Neural cell (in vitro differentiated cells): ENCODE results near the gene RHOT2. TPM values are rescaled to one million over a fixed set of nuclear protein-coding genes. Genes with fewer than 3 reads are reported as not detected.
"Not testable (repeated sequence)": the region's sequence is repeated elsewhere in the genome, so short reads cannot be mapped to it uniquely, and the experiment has no call there.

ENCODE experiments used
- H2AFZ ChIP-seq: fragments of 200-600, 300-800 bp; sonication (generic), shearing (Covaris generic); 2 replicates; pipeline ENCODE4 v1.6.0; 2014; ENCODE audit warnings: low read depth, mild to moderate bottlenecking, antibody characterized with exemption, low read length, moderate library complexity
- H3F3A ChIP-seq: fragments of 200-600 bp; shearing (Covaris generic); 2 replicates; pipeline ENCODE4 v1.6.1; 2016; ENCODE audit warnings: mild to moderate bottlenecking, moderate library complexity, mixed read lengths, antibody characterized with exemption, low read length; ENCODE audit not compliant: insufficient read depth, poor library complexity, severe bottlenecking
- H3K27ac ChIP-seq: fragments of 200-600, 300-800 bp; sonication (generic), shearing (Covaris generic); 2 replicates; pipeline ENCODE4 v1.5.1; 2014; ENCODE audit warnings: mild to moderate bottlenecking, low read length, moderate library complexity
- H3K27me3 ChIP-seq: fragments of 300-800, 200-600 bp; sonication (generic), shearing (Covaris generic); 2 replicates; pipeline ENCODE4 v1.6.0; 2014; ENCODE audit warnings: mild to moderate bottlenecking, low read depth, low read length, moderate library complexity; ENCODE audit not compliant: insufficient read depth
- H3K36me3 ChIP-seq: fragments of 300-800, 200-600 bp; sonication (generic), shearing (Covaris generic); 2 replicates; pipeline ENCODE4 v1.5.1; 2014; ENCODE audit warnings: mild to moderate bottlenecking, antibody characterized with exemption, low read length, moderate library complexity; ENCODE audit not compliant: insufficient read depth
- H3K4me2 ChIP-seq: fragments of 300-800, 200-600 bp; sonication (generic), shearing (Covaris generic); 2 replicates; pipeline ENCODE4 v1.6.0; 2014; ENCODE audit warnings: mild to moderate bottlenecking, low read length
- H3K4me3 ChIP-seq: fragments of 300-800, 200-600 bp; sonication (generic), shearing (Covaris generic); 2 replicates; pipeline ENCODE4 v1.5.1; 2014; ENCODE audit warnings: mild to moderate bottlenecking, low read length, moderate library complexity
- H3K79me2 ChIP-seq: fragments of 200-600 bp; shearing (Covaris generic); replicated peaks from 2 replicates; pipeline ENCODE4 v1.6.0; 2014; ENCODE audit warnings: mild to moderate bottlenecking, low read length, moderate library complexity; ENCODE audit not compliant: insufficient read depth
- H3K9ac ChIP-seq: fragments of 300-800, 200-600 bp; sonication (generic), shearing (Covaris generic); 2 replicates; pipeline ENCODE4 v1.6.1; 2016; ENCODE audit warnings: mild to moderate bottlenecking, low read length, mixed read lengths
- H3K9me2 ChIP-seq: fragments of 200-600 bp; shearing (Covaris generic); 2 replicates; pipeline ENCODE4 v1.6.1; 2016; ENCODE audit warnings: mild to moderate bottlenecking, low read length, mixed read lengths; ENCODE audit not compliant: insufficient read depth
- H3K9me3 ChIP-seq: fragments of 200-600, 300-800 bp; sonication (generic), shearing (Covaris generic); 2 replicates; pipeline ENCODE4 v1.6.1; 2016; ENCODE audit warnings: mild to moderate bottlenecking, mixed run types, low read length, moderate library complexity, mixed read lengths
- H4K20me1 ChIP-seq: fragments of 200-600 bp; shearing (Covaris generic); 2 replicates; pipeline ENCODE4 v1.6.1; 2016; ENCODE audit warnings: mild to moderate bottlenecking, mixed run types; ENCODE audit not compliant: insufficient read depth
- EP300 ChIP-seq: fragments of 450-650 bp; conservative IDR thresholded peaks from 2 replicates; pipeline ENCODE4 v1.6.1; 2014; ENCODE audit warnings: antibody characterized with exemption, mild to moderate bottlenecking, moderate library complexity; ENCODE audit not compliant: poor library complexity, severe bottlenecking
- EZH2 ChIP-seq: fragments of 200-600, 300-800 bp; shearing (Covaris generic), sonication (generic); IDR thresholded peaks from 2 replicates; pipeline ENCODE4 v1.6.1; 2014; ENCODE audit warnings: antibody characterized with exemption, low read length, borderline replicate concordance, mild to moderate bottlenecking; ENCODE audit not compliant: insufficient read depth, poor library complexity, severe bottlenecking
- MXI1 ChIP-seq: fragments of 450-650 bp; conservative IDR thresholded peaks from 2 replicates; pipeline ENCODE4 v1.6.1; 2014; ENCODE audit warnings: antibody characterized with exemption, mild to moderate bottlenecking; ENCODE audit not compliant: poor library complexity, severe bottlenecking
- POLR2AphosphoS5 ChIP-seq: IDR thresholded peaks from 2 replicates; pipeline ENCODE4 v1.6.1; 2012
- RAD21 ChIP-seq: fragments of 450-650 bp; conservative IDR thresholded peaks from 2 replicates; pipeline ENCODE4 v1.6.1; 2014; ENCODE audit warnings: antibody characterized with exemption, mild to moderate bottlenecking, moderate library complexity
- SMC3 ChIP-seq: fragments of 450-650 bp; conservative IDR thresholded peaks from 2 replicates; pipeline ENCODE4 v1.6.1; 2014; ENCODE audit warnings: antibody characterized with exemption, mild to moderate bottlenecking, moderate library complexity; ENCODE audit not compliant: poor library complexity
- polyA plus RNA-seq: library from polyadenylated mRNA; depleted of rRNA; stranded (reverse); fragments of >200 nt; gene quantifications from 2 replicates; pipeline ENCODE4 v1.2.3, GENCODE V29; 2014
- TF ChIP-seq, protein P1 (sequence below): fragments of 450-650 bp; IDR thresholded peaks from 2 replicates; pipeline ENCODE4 v1.5.1; 2014; ENCODE audit warnings: antibody characterized with exemption, mild to moderate bottlenecking, moderate library complexity; ENCODE audit not compliant: poor library complexity, severe bottlenecking
- TF ChIP-seq, protein P2 (sequence below): IDR thresholded peaks from 2 replicates; pipeline ENCODE4 v1.6.1; 2012; ENCODE audit warnings: borderline replicate concordance

The RHOT2 gene
- polyA plus RNA-seq, 1 donor from 2014 or later = 132 TPM

DNA sequence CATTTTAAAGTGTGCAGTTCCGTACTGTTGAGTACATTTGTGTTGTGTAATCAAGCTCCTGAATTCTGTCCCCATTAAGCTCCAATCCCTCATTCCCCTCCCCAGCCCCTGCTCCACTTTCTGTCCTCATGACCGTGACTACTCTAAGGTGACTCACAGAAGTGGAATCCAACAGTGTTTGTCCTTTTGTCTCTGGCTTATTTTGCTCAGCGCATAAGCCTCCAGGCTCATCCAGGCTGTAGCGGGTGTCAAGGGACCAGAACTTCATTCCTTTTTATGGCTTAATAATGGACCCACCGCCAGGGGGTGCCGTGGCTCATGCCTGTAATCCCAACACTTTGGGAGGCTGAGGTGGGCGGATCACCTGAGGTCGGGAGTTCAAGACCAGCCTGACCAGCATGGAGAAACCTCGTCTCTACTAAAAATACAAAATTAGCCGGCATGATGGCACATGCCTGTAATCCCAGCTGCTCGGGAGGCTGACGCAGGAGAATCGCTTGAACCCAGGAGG lies 44.9 kb downstream of the RHOT2 start:
- not testable (repeated sequence) for H3K9ac ChIP-seq, H3K27ac ChIP-seq, H2AFZ ChIP-seq, H3K4me3 ChIP-seq, H3K9me2 ChIP-seq, H4K20me1 ChIP-seq, H3F3A ChIP-seq, H3K36me3 ChIP-seq, H3K9me3 ChIP-seq, H3K4me2 ChIP-seq, H3K27me3 ChIP-seq
- H3K79me2 ChIP-seq = peaks cover 21% of the 10 kb centered on the region
- TF ChIP-seq, protein P1, sequence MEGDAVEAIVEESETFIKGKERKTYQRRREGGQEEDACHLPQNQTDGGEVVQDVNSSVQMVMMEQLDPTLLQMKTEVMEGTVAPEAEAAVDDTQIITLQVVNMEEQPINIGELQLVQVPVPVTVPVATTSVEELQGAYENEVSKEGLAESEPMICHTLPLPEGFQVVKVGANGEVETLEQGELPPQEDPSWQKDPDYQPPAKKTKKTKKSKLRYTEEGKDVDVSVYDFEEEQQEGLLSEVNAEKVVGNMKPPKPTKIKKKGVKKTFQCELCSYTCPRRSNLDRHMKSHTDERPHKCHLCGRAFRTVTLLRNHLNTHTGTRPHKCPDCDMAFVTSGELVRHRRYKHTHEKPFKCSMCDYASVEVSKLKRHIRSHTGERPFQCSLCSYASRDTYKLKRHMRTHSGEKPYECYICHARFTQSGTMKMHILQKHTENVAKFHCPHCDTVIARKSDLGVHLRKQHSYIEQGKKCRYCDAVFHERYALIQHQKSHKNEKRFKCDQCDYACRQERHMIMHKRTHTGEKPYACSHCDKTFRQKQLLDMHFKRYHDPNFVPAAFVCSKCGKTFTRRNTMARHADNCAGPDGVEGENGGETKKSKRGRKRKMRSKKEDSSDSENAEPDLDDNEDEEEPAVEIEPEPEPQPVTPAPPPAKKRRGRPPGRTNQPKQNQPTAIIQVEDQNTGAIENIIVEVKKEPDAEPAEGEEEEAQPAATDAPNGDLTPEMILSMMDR = peak; percentile 57
- TF ChIP-seq SMC3 (peak; percentile 30), RAD21 (peak; percentile 25)

DNA sequence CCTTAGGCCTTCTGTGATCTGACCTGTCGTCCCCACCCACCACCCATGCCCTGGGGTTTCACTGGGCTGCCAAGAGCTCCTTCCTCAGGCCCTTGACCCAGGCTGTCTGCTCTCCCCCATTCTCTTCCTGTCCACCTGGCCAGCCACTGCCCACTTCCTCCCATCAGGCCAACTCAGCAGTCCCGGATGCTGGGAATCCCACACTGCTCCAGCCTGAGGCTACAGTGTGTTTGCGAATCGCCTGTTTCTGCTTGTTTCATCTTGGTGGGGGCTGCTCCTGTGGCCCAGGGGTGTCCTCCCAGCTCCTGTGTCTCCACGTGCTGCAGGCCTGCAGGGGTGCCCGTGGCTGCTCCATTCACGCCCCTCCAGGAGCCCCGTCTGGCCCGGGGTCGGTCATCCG lies 46.1 kb downstream of the RHOT2 start:
- no peaks in the 10 kb centered on the region for H3K9me2 ChIP-seq
- H3K27ac ChIP-seq = no peak overlapping the region
- H4K20me1 ChIP-seq = no peaks in the 10 kb centered on the region
- H3K79me2 ChIP-seq = peaks cover 21% of the 10 kb centered on the region
- peaks cover 5% of the 10 kb centered on the region for H3F3A ChIP-seq
- TF ChIP-seq MXI1 (no peak), POLR2AphosphoS5 (no peak), RAD21 (no peak), EZH2 (no peak), EP300 (no peak)
- TF ChIP-seq, protein P1 = no peak
- TF ChIP-seq, protein P2, sequence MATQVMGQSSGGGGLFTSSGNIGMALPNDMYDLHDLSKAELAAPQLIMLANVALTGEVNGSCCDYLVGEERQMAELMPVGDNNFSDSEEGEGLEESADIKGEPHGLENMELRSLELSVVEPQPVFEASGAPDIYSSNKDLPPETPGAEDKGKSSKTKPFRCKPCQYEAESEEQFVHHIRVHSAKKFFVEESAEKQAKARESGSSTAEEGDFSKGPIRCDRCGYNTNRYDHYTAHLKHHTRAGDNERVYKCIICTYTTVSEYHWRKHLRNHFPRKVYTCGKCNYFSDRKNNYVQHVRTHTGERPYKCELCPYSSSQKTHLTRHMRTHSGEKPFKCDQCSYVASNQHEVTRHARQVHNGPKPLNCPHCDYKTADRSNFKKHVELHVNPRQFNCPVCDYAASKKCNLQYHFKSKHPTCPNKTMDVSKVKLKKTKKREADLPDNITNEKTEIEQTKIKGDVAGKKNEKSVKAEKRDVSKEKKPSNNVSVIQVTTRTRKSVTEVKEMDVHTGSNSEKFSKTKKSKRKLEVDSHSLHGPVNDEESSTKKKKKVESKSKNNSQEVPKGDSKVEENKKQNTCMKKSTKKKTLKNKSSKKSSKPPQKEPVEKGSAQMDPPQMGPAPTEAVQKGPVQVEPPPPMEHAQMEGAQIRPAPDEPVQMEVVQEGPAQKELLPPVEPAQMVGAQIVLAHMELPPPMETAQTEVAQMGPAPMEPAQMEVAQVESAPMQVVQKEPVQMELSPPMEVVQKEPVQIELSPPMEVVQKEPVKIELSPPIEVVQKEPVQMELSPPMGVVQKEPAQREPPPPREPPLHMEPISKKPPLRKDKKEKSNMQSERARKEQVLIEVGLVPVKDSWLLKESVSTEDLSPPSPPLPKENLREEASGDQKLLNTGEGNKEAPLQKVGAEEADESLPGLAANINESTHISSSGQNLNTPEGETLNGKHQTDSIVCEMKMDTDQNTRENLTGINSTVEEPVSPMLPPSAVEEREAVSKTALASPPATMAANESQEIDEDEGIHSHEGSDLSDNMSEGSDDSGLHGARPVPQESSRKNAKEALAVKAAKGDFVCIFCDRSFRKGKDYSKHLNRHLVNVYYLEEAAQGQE = no peak
- H3K4me2 ChIP-seq = no peak overlapping the region
- no peaks in the 10 kb centered on the region for H3K27me3 ChIP-seq
- H3K36me3 ChIP-seq = no peaks in the 10 kb centered on the region
- no peaks in the 10 kb centered on the region for H3K9me3 ChIP-seq
- H3K9ac ChIP-seq = no peak overlapping the region
- H3K4me3 ChIP-seq = no peak overlapping the region
- no peak overlapping the region for H2AFZ ChIP-seq
